ENCODE results near the gene ZNF441. TPM values are rescaled to one million over a fixed set of nuclear protein-coding genes. Genes with fewer than 3 reads are reported as not detected.

The ZNF441 gene
- total RNA-seq, 1 donor from 2014 or later: 5.8 TPM

GRCh38 chr19:11781295-11782057, 14.7 kb downstream of the ZNF441 start:
- no peak for DNase-seq
- intact Hi-C loops (cut with DNase I): no loop called here
- no peaks in the 10 kb centered on the region for H3K27me3 ChIP-seq (ENCODE audit: low read depth)
- H3K36me3 ChIP-seq: peaks cover 42% of the 10 kb centered on the region
- H3K4me3 ChIP-seq: no peak overlapping the region
- peaks cover 89% of the 10 kb centered on the region for H3K9me3 ChIP-seq
- ATAC-seq: no peak
- H3K4me1 ChIP-seq: no peaks in the 10 kb centered on the region
- no peak for TF ChIP-seq CTCF (IDR thresholded peaks at IDR 0.05)
- H3K27ac ChIP-seq: no peak overlapping the region

- no peaks in the 10 kb centered on the region for H3K27me3 ChIP-seq (ENCODE audit: low read depth)
- peaks cover 87% of the 10 kb centered on the region for H3K9me3 ChIP-seq
- ATAC-seq (no peak), DNase-seq (no peak)
- no peak for TF ChIP-seq CTCF (IDR thresholded peaks at IDR 0.05)
- H3K27ac ChIP-seq: no peak overlapping the region
- H3K36me3 ChIP-seq: peaks cover 28% of the 10 kb centered on the region
- no peaks in the 10 kb centered on the region for H3K4me1 ChIP-seq
- no peak overlapping the region for H3K4me3 ChIP-seq
- intact Hi-C loops (cut with DNase I): no loop called here
Measured at GRCh38 chr19:11783767-11784166, 17.0 kb downstream of the ZNF441 start.

- ATAC-seq (no peak), DNase-seq (no peak)
- intact Hi-C loops (cut with DNase I): no loop called here
- H3K4me3 ChIP-seq: no peak overlapping the region
- H3K9me3 ChIP-seq: peaks cover 85% of the 10 kb centered on the region
- H3K27me3 ChIP-seq (ENCODE audit: low read depth): no peaks in the 10 kb centered on the region
- H3K27ac ChIP-seq: no peak overlapping the region
- H3K4me1 ChIP-seq: no peaks in the 10 kb centered on the region
- TF ChIP-seq CTCF (IDR thresholded peaks at IDR 0.05): no peak
- peaks cover 23% of the 10 kb centered on the region for H3K36me3 ChIP-seq
Measured at GRCh38 chr19:11784356-11784755, 17.6 kb downstream of the ZNF441 start.

GRCh38 chr19:11787536-11787935, 20.7 kb downstream of the ZNF441 start:
- Histone ChIP-seq H3K4me3 (no peak overlapping the region), H3K27me3 (ENCODE audit: low read depth) (no peaks in the 10 kb centered on the region), H3K27ac (no peak overlapping the region), H3K9me3 (peaks cover 66% of the 10 kb centered on the region), H3K36me3 (no peaks in the 10 kb centered on the region), H3K4me1 (no peaks in the 10 kb centered on the region)
- DNase-seq (no peak), ATAC-seq (no peak)
- no peak for TF ChIP-seq CTCF (IDR thresholded peaks at IDR 0.05)
- intact Hi-C loops (cut with DNase I): no loop called here

DNA sequence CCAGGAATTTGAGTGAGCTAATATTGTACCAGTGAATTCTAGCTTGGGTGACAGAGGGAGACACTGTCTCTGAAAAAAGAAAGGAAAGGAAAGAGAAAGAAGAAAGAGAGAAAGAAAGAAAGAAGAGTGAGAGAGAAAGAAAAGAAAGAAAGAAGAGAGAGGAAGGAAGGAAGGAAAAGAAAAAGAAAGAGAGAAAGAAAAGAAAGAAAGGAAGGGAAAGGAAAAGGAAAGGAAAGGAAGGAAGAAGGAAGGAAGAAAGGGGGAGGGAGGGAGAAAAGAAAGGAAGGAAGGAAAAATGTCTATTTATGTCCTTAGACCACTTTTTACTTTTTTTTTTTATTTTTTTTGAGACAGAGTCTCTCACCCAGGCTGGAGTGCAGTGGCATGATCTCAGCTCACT, 26.1 kb downstream of the ZNF441 start:
- intact Hi-C loops (cut with DNase I): no loop called here
- Histone ChIP-seq H3K4me3 (no peak overlapping the region), H3K27ac (no peak overlapping the region), H3K36me3 (no peaks in the 10 kb centered on the region), H3K9me3 (peaks cover 20% of the 10 kb centered on the region), H3K4me1 (peaks cover 10% of the 10 kb centered on the region), H3K27me3 (ENCODE audit: low read depth) (no peaks in the 10 kb centered on the region)
- DNase-seq: no peak
- TF ChIP-seq CTCF (IDR thresholded peaks at IDR 0.05): no peak
- ATAC-seq: no peak
